SK-N-MC (cell line): Measurements from ENCODE around the gene DDX20.

Experiments
- EZH2 ChIP-seq: fragments of 200-600 bp; sonication (generic); IDR thresholded peaks from one replicate; pipeline ENCODE4 v1.6.1; 2017; ENCODE audit warnings: antibody characterized with exemption
- FOXP2 ChIP-seq: optimal IDR thresholded peaks from 2 replicates; pipeline ENCODE3; 2011; ENCODE audit warnings: mild to moderate bottlenecking, moderate library complexity; ENCODE audit not compliant: insufficient read depth; ENCODE audit errors: extremely low read length, control extremely low read depth
- POLR2AphosphoS5 ChIP-seq: IDR thresholded peaks from 2 replicates; pipeline ENCODE4 v1.6.1; 2012; ENCODE audit warnings: mild to moderate bottlenecking, low read depth, low read length, borderline replicate concordance

GRCh38 chr1:111735858-111736544, 19.7 kb upstream of the DDX20 start:
- TF ChIP-seq EZH2 (no peak), POLR2AphosphoS5 (no peak), FOXP2 (no peak)
